HepG2 (cell line): ENCODE data around the gene ERCC5. TPM values are rescaled to one million over a fixed set of nuclear protein-coding genes. Genes with fewer than 3 reads are reported as not detected.

ENCODE experiments used
- ATAC-seq: fragments of 200-7000 bp; cut with Tn5 transposase; 3 replicates; pipeline ENCODE4 v1.9.1; 2020; ENCODE audit warnings: mild to moderate bottlenecking, moderate library complexity
- BruUV-seq: library from RNA; stranded (reverse); fragments of 400-500 nt; replicated peaks from 2 replicates; lab custom pipeline; 2021; lab: Mats Ljungman, UMichigan
- CTCF ChIA-PET: fragments of 300-600 bp; formaldehyde crosslinking; extraction: SDS; loops from one replicate; lab custom pipeline; 2021; ENCODE audit warnings: low total read pairs, inconsistent platforms, low intra/inter-chr PET ratio; lab: Yijun Ruan, JAX
- POLR2A ChIA-PET: fragments of 350-600 bp; sonication (Branson Sonifier 250); formaldehyde crosslinking; loops from one replicate; lab custom pipeline; 2020; ENCODE audit warnings: antibody characterized with exemption, inconsistent platforms; lab: Yijun Ruan, JAX
- DNase-seq: peaks from one replicate; pipeline ENCODE4 v3.0.0-alpha.2; 2015; ENCODE audit warnings: low spot score
- FAIRE-seq: peaks from 3 replicates; lab custom pipeline; 2011; peaks lifted over from hg19 to GRCh38; lab: Jason Lieb, UNC
- H2AFZ ChIP-seq: one replicate; pipeline ENCODE4 v1.6.1; 2011; ENCODE audit warnings: low read length, inconsistent platforms
- H3K27ac ChIP-seq: fragments of 300-600 bp; 3 replicates; pipeline ENCODE4 v1.8.0; 2011; ENCODE audit warnings: mixed run types, mild to moderate bottlenecking, mixed read lengths, low read length, inconsistent platforms; ENCODE audit not compliant: insufficient read depth; ENCODE audit errors: extremely low read length
- H3K27me3 ChIP-seq, 2 experiments: fragments of 200-600 bp in 1 of 2; 2 replicates in 1 of 2; 3 replicates in 1 of 2; pipeline versions ENCODE4 v1.6.0 to v1.8.0; 2011; ENCODE audit warnings: low read length in 2 of 2, mild to moderate bottlenecking in 2 of 2, moderate library complexity in 2 of 2, inconsistent platforms in 1 of 2; ENCODE audit not compliant: insufficient read depth in 2 of 2, control insufficient read depth in 1 of 2
- H3K36me3 ChIP-seq, 2 experiments: fragments of 200-600 bp in 1 of 2; replicated peaks in 1 of 2; 2 replicates in 1 of 2; 3 replicates in 1 of 2; pipeline versions ENCODE4 v1.5.1 to v1.8.0; 2011; ENCODE audit warnings: low read length in 2 of 2, inconsistent platforms in 1 of 2; ENCODE audit not compliant: insufficient read depth in 2 of 2, control insufficient read depth in 1 of 2
- H3K4me1 ChIP-seq: 2 replicates; pipeline ENCODE4 v1.5.1; 2012; ENCODE audit warnings: low read length, inconsistent platforms; ENCODE audit not compliant: insufficient read depth
- H3K4me2 ChIP-seq: 2 replicates; pipeline ENCODE4 v1.6.0; 2011; ENCODE audit warnings: low read depth, low read length, inconsistent platforms
- H3K4me3 ChIP-seq, 3 experiments: fragments of 200-600 bp in 1 of 3; sonication (generic), shearing (Covaris generic) in 1 of 3; replicated peaks in 1 of 3; 2 replicates each; pipeline ENCODE4 v1.5.1; 2011 to 2016; ENCODE audit warnings: low read length in 3 of 3, inconsistent platforms in 2 of 3, low read depth in 2 of 3, mild to moderate bottlenecking in 2 of 3, control low read depth in 1 of 3, mixed read lengths in 1 of 3; ENCODE audit not compliant: insufficient read depth in 1 of 3
- H3K79me2 ChIP-seq: one replicate; pipeline ENCODE4 v1.6.1; 2011; ENCODE audit warnings: low read length, inconsistent platforms; ENCODE audit not compliant: insufficient read depth
- H3K9ac ChIP-seq: 2 replicates; pipeline ENCODE4 v1.6.0; 2011; ENCODE audit warnings: mild to moderate bottlenecking, low read depth, low read length, inconsistent platforms; ENCODE audit not compliant: insufficient read depth
- H3K9me3 ChIP-seq: 2 replicates; pipeline ENCODE4 v1.5.1; 2012; ENCODE audit warnings: mild to moderate bottlenecking, low read length
- H4K20me1 ChIP-seq: 2 replicates; pipeline ENCODE4 v1.6.0; 2011; ENCODE audit warnings: inconsistent platforms, mild to moderate bottlenecking, low read length, moderate library complexity; ENCODE audit not compliant: insufficient read depth
- FOXP1 ChIP-seq, 2 experiments: fragments of 450-650 bp in 1 of 2; IDR thresholded peaks; 2 replicates each; pipeline ENCODE4 v1.6.1; 2017 to 2018; ENCODE audit warnings: antibody characterized with exemption in 1 of 2
- HNRNPUL1 ChIP-seq: fragments of 200-400 bp; formaldehyde crosslinking; IDR thresholded peaks from 2 replicates; pipeline ENCODE4 v1.6.1; 2017; ENCODE audit warnings: low read depth, mild to moderate bottlenecking, low read length, moderate library complexity
- ISL2 ChIP-seq: sonication (generic); formaldehyde crosslinking; IDR thresholded peaks from 2 replicates; pipeline ENCODE4 v1.5.0; 2020; ENCODE audit warnings: missing genetic modification reagents
- KAT7 ChIP-seq: IDR thresholded peaks from 2 replicates; pipeline ENCODE4 v1.6.1; 2018; ENCODE audit warnings: borderline replicate concordance, missing compliant biosample characterization
- MIER3 ChIP-seq: IDR thresholded peaks from 2 replicates; pipeline ENCODE4 v1.6.1; 2016; ENCODE audit warnings: missing compliant biosample characterization, borderline replicate concordance
- NCOR1 ChIP-seq: fragments of 200-600 bp; sonication (generic); IDR thresholded peaks from 2 replicates; pipeline ENCODE4 v1.7.0; 2017; ENCODE audit warnings: antibody characterized with exemption, low read length, borderline replicate concordance
- NFIC ChIP-seq: IDR thresholded peaks from 2 replicates; pipeline ENCODE4 v1.6.1; 2012; ENCODE audit warnings: mild to moderate bottlenecking, low read length, inconsistent platforms
- NKX3-1 ChIP-seq: sonication (generic); formaldehyde crosslinking; IDR thresholded peaks from 2 replicates; pipeline ENCODE4 v1.5.0; 2020; ENCODE audit warnings: missing genetic modification reagents
- NR2F6 ChIP-seq, 2 experiments: IDR thresholded peaks; 2 replicates each; pipeline ENCODE4 v1.6.1; 2016; ENCODE audit warnings: antibody characterized with exemption in 1 of 2, mild to moderate bottlenecking in 1 of 2
- PATZ1 ChIP-seq: sonication (generic); formaldehyde crosslinking; IDR thresholded peaks from 2 replicates; pipeline ENCODE4 v1.4.0; 2020; ENCODE audit warnings: missing genetic modification reagents
- PCBP1 ChIP-seq: fragments of 200-400 bp; formaldehyde crosslinking; IDR thresholded peaks from 2 replicates; pipeline ENCODE4 v1.6.1; 2017; ENCODE audit warnings: mild to moderate bottlenecking, low read depth, low read length, borderline replicate concordance
- SIN3A ChIP-seq: IDR thresholded peaks from 2 replicates; pipeline ENCODE4 v1.6.1; 2011; ENCODE audit warnings: low read depth, mild to moderate bottlenecking, control low read depth, low read length, borderline replicate concordance
- ZFY ChIP-seq: sonication (generic); formaldehyde crosslinking; IDR thresholded peaks from 2 replicates; pipeline ENCODE4 v1.4.0; 2020; ENCODE audit warnings: missing genetic modification reagents
- ZNF274 ChIP-seq: sonication (generic); formaldehyde crosslinking; IDR thresholded peaks from 2 replicates; pipeline ENCODE4 v1.5.1; 2020; ENCODE audit warnings: mild to moderate bottlenecking, missing genetic modification reagents
- ZNF451 ChIP-seq: sonication (generic); formaldehyde crosslinking; IDR thresholded peaks from 2 replicates; pipeline ENCODE4 v1.5.0; 2020; ENCODE audit warnings: mild to moderate bottlenecking, missing genetic modification reagents
- ZNF574 ChIP-seq: sonication (generic); formaldehyde crosslinking; IDR thresholded peaks from 2 replicates; pipeline ENCODE4 v1.4.0; 2020; ENCODE audit warnings: missing genetic modification reagents
- ZNF629 ChIP-seq: sonication (generic); formaldehyde crosslinking; conservative IDR thresholded peaks from 2 replicates; pipeline ENCODE4 v1.5.0; 2020; ENCODE audit warnings: missing genetic modification reagents
- ZNF777 ChIP-seq: sonication (generic); formaldehyde crosslinking; IDR thresholded peaks from 2 replicates; pipeline ENCODE4 v1.4.0; 2020; ENCODE audit warnings: missing genetic modification reagents
- WGBS: methylation state at CpG from one replicate; pipeline ENCODE4 v1.1.6; 2017; ENCODE audit warnings: low lambda C conversion rate; 5-methylcytosine and 5-hydroxymethylcytosine counted together
- in situ Hi-C: cut with HindIII; loops from 2 replicates; pipeline ENCODE4 v1.10.0; 2017; ENCODE audit warnings: low pct_unique_long_range_greater_than_20kb; ENCODE audit not compliant: extremely low pct_ligation_motif_present
- intact Hi-C: fragments of 100-400 bp; cut with micrococcal nuclease; formaldehyde crosslinking; loops from one replicate; pipeline ENCODE4 v1.10.0; 2022; ENCODE audit not compliant: unreplicated experiment
- polyA plus RNA-seq, 8 experiments: library from polyadenylated mRNA; depleted of rRNA in 3 of 8; stranded (reverse) in 7 of 8; unstranded in 1 of 8; fragments of >200 nt; fragmentation: Illumina TruSeq in 4 of 8; extraction: Trizol in 4 of 8; gene quantifications; 2 replicates each; pipeline versions ENCODE4 v1.2.1 to v1.2.3, GENCODE V29; 2011 to 2016; ENCODE audit warnings: low read depth in 4 of 8, missing spikeins in 1 of 8, mixed read lengths in 1 of 8; ENCODE audit not compliant: insufficient read depth in 1 of 8
- total RNA-seq, 5 experiments: library from RNA; depleted of rRNA; stranded (reverse); fragments of >200 nt; fragmentation: Illumina TruSeq; extraction: Trizol; gene quantifications; 2 replicates each; pipeline ENCODE4 v1.2.3, GENCODE V29; 2016; ENCODE audit warnings: low read depth in 1 of 5
- TF ChIP-seq, protein P1 (sequence below): IDR thresholded peaks from 2 replicates; pipeline ENCODE4 v1.6.1; 2016; ENCODE audit warnings: mild to moderate bottlenecking

Gene ERCC5
- total and polyA plus RNA-seq, 2 of the 13 experiments (the other 11 are each of a cell fraction or from before 2014, with no cell fraction given): 12.9 to 35.5 TPM

- BruUV-seq: no TSS peak
- intact Hi-C loops: loop anchor here (1.0 kb wide), 2 partner anchors 17 to 31 kb away; partner anchors contain the start of gene BIVM
- Histone ChIP-seq H4K20me1 (no peaks in the 10 kb centered on the region), H3K9me3 (no peaks in the 10 kb centered on the region), H2AFZ (peak overlapping the region; percentile 96), H3K9ac (peak overlapping the region; percentile 52; the same call in 1 of the 2 replicates), H3K36me3 (peaks cover 2 to 27% of the 10 kb centered on the region in 2 experiments), H3K4me2 (peak overlapping the region; percentile 78), H3K27me3 (no peaks in the 10 kb centered on the region), H3K4me1 (peaks cover 16% of the 10 kb centered on the region), H3K4me3 (peak overlapping the region in 2 of 3 experiments; percentile 20 to 53; a peak in 3 of 6 replicates), H3K79me2 (no peaks in the 10 kb centered on the region), H3K27ac (peak overlapping the region; percentile 77)
- FAIRE-seq (peak; percentile 94), ATAC-seq (peak; percentile 100), DNase-seq (peak; percentile 73)
- CTCF ChIA-PET: no interaction called here
- 6% methylated on average over 3 of the region's 4 CpGs for WGBS
- POLR2A ChIA-PET: interaction anchor here (0.6 to 2.8 kb wide), 4 partner anchors 11 to 31 kb away, joined by 3 to 18 read pairs (median 4); partner anchors contain the start of gene ERCC5
- in situ Hi-C loops: no loop called here
- TF ChIP-seq, protein P1, sequence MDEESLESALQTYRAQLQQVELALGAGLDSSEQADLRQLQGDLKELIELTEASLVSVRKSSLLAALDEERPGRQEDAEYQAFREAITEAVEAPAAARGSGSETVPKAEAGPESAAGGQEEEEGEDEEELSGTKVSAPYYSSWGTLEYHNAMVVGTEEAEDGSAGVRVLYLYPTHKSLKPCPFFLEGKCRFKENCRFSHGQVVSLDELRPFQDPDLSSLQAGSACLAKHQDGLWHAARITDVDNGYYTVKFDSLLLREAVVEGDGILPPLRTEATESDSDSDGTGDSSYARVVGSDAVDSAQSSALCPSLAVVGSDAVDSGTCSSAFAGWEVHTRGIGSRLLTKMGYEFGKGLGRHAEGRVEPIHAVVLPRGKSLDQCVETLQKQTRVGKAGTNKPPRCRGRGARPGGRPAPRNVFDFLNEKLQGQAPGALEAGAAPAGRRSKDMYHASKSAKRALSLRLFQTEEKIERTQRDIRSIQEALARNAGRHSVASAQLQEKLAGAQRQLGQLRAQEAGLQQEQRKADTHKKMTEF (CRISPR knock-in tag): peak; percentile 73
- TF ChIP-seq ZFY (CRISPR knock-in tag): peak; percentile 73
- TF ChIP-seq NR2F6 (IDR thresholded peaks at IDR 0.05): peak; percentile 40; the same call in 1 of the 2 replicates
- peak; percentile 73; the same call in 1 of the 2 replicates for TF ChIP-seq NR2F6 (CRISPR knock-in tag; IDR thresholded peaks at IDR 0.05)
- TF ChIP-seq MIER3 (CRISPR knock-in tag): peak; percentile 42; the same call in 1 of the 2 replicates
- TF ChIP-seq NFIC: no peak
- TF ChIP-seq ZNF574 (CRISPR knock-in tag): peak; percentile 64
- 0 out of 2 replicates have a peak, but pooled peaks have one; percentile 49 for TF ChIP-seq KAT7 (CRISPR knock-in tag)
- TF ChIP-seq FOXP1 (IDR thresholded peaks at IDR 0.05): no peak
- TF ChIP-seq FOXP1 (CRISPR knock-in tag; IDR thresholded peaks at IDR 0.05): peak; percentile 18; the same call in 1 of the 2 replicates
- 0 out of 2 replicates have a peak, but pooled peaks have one; percentile 34 for TF ChIP-seq NKX3-1 (CRISPR knock-in tag)
- TF ChIP-seq PATZ1: peak; percentile 72
- TF ChIP-seq ZNF629: peak; percentile 87
- no peak for TF ChIP-seq ZNF451 (CRISPR knock-in tag)
- TF ChIP-seq PCBP1: no peak
- no peak for TF ChIP-seq ZNF274
- 0 out of 2 replicates have a peak, but pooled peaks have one; percentile 30 for TF ChIP-seq ZNF777 (CRISPR knock-in tag)
- 0 out of 2 replicates have a peak, but pooled peaks have one; percentile 17 for TF ChIP-seq ISL2
- TF ChIP-seq HNRNPUL1: no peak
- TF ChIP-seq SIN3A: 0 out of 2 replicates have a peak, but pooled peaks have one; percentile 54
- TF ChIP-seq NCOR1: 0 out of 2 replicates have a peak, but pooled peaks have one; percentile 24
Observed at GRCh38 chr13:102830646-102831045, 15.2 kb upstream of the ERCC5 start.
